ENCODE measurements around the gene GAB3. TPM values are rescaled to one million over a fixed set of nuclear protein-coding genes. Genes with fewer than 3 reads are reported as not detected.

The GAB3 gene
- polyA plus RNA-seq, 1 of the 3 experiments (the other 2 are of a cell fraction): 4.5 TPM

GRCh38 chrX:154795016-154795415, 44.1 kb upstream of the GAB3 start:
- H2AFZ ChIP-seq (ENCODE audit: low read depth): no peak overlapping the region
- H3K4me3 ChIP-seq (ENCODE audit: low read depth in 2 of 2, low read length in 1 of 2): no peak overlapping the region
- no peaks in the 10 kb centered on the region for H3K36me3 ChIP-seq (replicated peaks in 1 of 2; ENCODE audit: control insufficient read depth in 1 of 2, insufficient read depth in 2 of 2, low read length in 1 of 2)
- no peak overlapping the region for H3K9ac ChIP-seq
- TF ChIP-seq NFIC (IDR thresholded peaks at IDR 0.05; ENCODE audit: borderline replicate concordance): no peak
- no peak for TF ChIP-seq IRF3 (IDR thresholded peaks at IDR 0.05; ENCODE audit: low read depth, low read length)
- no peak for TF ChIP-seq PBX3 (IDR thresholded peaks at IDR 0.05)
- TF ChIP-seq USF1 (IDR thresholded peaks at IDR 0.05; ENCODE audit: borderline replicate concordance, low read depth): no peak
- no peak for TF ChIP-seq USF2 (IDR thresholded peaks at IDR 0.05; ENCODE audit: borderline replicate concordance, low read depth, low read length)
- no peak for TF ChIP-seq SIN3A (IDR thresholded peaks at IDR 0.05; ENCODE audit: borderline replicate concordance, low read depth, low read length)
- TF ChIP-seq RFX5 (IDR thresholded peaks at IDR 0.05; ENCODE audit: low read length): no peak
- no peak for TF ChIP-seq POLR2AphosphoS5 (IDR thresholded peaks at IDR 0.05; ENCODE audit: low read depth, low read length)
- TF ChIP-seq REST (IDR thresholded peaks at IDR 0.05; ENCODE audit: low read depth, low read length): no peak
- no peak for TF ChIP-seq FOXJ3 (CRISPR knock-in tag; IDR thresholded peaks at IDR 0.05)
- TF ChIP-seq RXRA (IDR thresholded peaks at IDR 0.05; ENCODE audit: borderline replicate concordance, low read depth): no peak
- TF ChIP-seq MEF2A (IDR thresholded peaks at IDR 0.05; ENCODE audit: borderline replicate concordance, low read depth): no peak
- TF ChIP-seq EP300 (IDR thresholded peaks at IDR 0.05; ENCODE audit: borderline replicate concordance in 1 of 2, low read depth in 1 of 2, low read length in 1 of 2): no peak
- no peak for TF ChIP-seq EZH2phosphoT487 (IDR thresholded peaks at IDR 0.05; ENCODE audit: borderline replicate concordance, low read depth)
- no peak for TF ChIP-seq CTCF (IDR thresholded peaks at IDR 0.05)
- TF ChIP-seq TEAD4 (IDR thresholded peaks at IDR 0.05; ENCODE audit: borderline replicate concordance, insufficient read depth): no peak
- no peak for TF ChIP-seq TCF12 (IDR thresholded peaks at IDR 0.05)
- POLR2A ChIA-PET: no interaction called here
- H3K79me2 ChIP-seq (ENCODE audit: insufficient read depth): no peaks in the 10 kb centered on the region
- 40% methylated on average over 2 of the region's 2 CpGs for WGBS (ENCODE audit: low lambda C conversion rate)
- H4K20me1 ChIP-seq (ENCODE audit: insufficient read depth): no peaks in the 10 kb centered on the region
- no peaks in the 10 kb centered on the region for H3K27me3 ChIP-seq (ENCODE audit: insufficient read depth)
- peaks cover 4 to 7% of the 10 kb centered on the region in 2 experiments; a peak in 1 of 4 replicates for H3K4me1 ChIP-seq (ENCODE audit: control insufficient read depth in 1 of 2, insufficient read depth in 2 of 2, low read depth in 1 of 2, low read length in 1 of 2)
- no peak overlapping the region for H3K27ac ChIP-seq (ENCODE audit: low read depth in 2 of 2, low read length in 1 of 2)
- H3K4me2 ChIP-seq: no peak overlapping the region
- no peaks in the 10 kb centered on the region for H3K9me3 ChIP-seq
- H3K9me2 ChIP-seq: no peaks in the 10 kb centered on the region
- H3F3A ChIP-seq (replicated peaks; ENCODE audit: insufficient read depth): no peaks in the 10 kb centered on the region
- no peak for DNase-seq
- CTCF ChIA-PET: no interaction called here

Measured in SK-N-SH (cell line).